ENCODE measurements around the gene CACNA1S. TPM values are rescaled to one million over a fixed set of nuclear protein-coding genes. Genes with fewer than 3 reads are reported as not detected.

Gene CACNA1S
- total RNA-seq = not detected

DNA sequence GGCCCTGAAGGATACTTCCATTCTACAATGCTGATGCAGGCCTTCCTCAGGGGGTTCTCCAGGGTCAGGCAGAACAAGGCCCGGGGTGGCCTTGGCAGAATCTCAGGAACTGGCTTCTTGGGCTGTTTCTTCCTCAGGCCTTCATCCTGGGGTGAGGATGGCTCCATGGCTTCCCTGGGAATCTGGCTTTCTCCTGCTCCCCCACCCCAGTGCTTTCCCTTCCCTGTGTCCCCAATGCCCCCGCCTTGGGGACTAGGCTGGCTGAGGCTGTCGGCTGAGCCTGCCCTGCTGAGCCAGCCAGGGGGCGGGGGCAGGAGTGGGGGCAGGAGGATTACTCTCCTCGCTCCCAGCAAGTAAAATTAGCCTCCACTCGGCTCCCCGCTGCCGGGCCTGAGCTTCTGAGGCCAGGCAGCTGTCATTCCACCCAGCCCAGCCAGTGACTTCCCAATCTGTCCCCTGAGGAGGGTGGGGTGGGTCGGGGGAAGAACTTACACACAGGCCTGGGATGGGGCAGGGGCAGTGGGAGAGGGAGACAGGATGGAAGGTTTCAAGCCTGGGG is at the start of gene CACNA1S:
TSS of gene CACNA1S (minus strand) at position 254 of the 559 bp plus-strand sequence. CDS start at position 167, 87 bp downstream.
- H3K4me1 Mint-ChIP-seq = peaks cover 4% of the 10 kb centered on the region
- peak within 1 kb of the TSS; percentile 46 for H3K27ac Mint-ChIP-seq
- ATAC-seq (replicated peaks) = no peak
- peak within 1 kb of the TSS; percentile 43 for H3K4me3 Mint-ChIP-seq
- H3K9me3 Mint-ChIP-seq = no peaks in the 10 kb centered on the region
- H3K27me3 Mint-ChIP-seq = no peaks in the 10 kb centered on the region
- H3K36me3 Mint-ChIP-seq (ENCODE audit: low read depth) = no peaks in the 10 kb centered on the region

DNA sequence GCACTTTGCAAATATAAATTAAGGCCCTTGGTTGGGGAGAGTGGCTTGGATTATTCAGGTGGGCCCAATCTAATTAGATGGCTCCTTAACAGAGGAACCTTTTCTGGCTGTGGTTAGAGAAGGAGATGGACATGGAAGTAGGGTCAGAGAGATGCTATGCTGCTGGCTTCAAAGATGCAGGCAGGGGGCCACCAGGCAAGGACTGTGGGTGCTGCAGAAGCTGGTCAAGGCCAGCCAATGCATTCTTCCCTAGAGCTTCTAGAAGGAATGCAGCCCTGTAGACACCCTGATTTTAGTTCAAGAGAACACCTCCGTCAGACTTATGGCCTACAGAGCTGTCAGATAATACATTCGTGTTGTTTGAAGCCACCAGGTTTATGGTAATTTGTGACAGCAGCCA is 45.7 kb upstream of the CACNA1S start:
- ATAC-seq (replicated peaks) = no peak
- Mint-ChIP-seq H3K4me3 (no peak overlapping the region), H3K36me3 (ENCODE audit: low read depth) (no peaks in the 10 kb centered on the region), H3K27me3 (peaks cover 25% of the 10 kb centered on the region), H3K4me1 (no peaks in the 10 kb centered on the region), H3K27ac (no peak overlapping the region), H3K9me3 (no peaks in the 10 kb centered on the region)

DNA sequence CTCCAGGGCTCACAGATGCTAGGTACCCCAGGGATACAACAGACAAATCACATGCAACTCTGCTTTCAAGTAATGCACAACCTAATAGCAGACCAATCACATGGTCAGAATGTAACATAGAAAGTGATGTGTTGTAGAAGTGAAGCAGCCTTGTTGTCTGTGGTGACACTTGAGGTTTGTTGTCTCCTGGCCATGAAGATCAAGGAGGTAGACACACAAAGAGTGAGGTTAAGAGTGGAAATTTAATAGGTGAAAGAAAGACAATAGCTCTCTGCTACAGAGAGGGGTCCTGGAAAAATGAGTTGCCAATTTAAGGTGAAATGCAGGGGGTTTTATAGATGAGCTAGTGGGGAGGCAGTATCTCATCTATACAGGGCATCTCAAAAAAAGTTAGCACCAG is 44.6 kb upstream of the CACNA1S start:
- H3K36me3 Mint-ChIP-seq (ENCODE audit: low read depth) = peaks cover 5% of the 10 kb centered on the region
- no peaks in the 10 kb centered on the region for H3K4me1 Mint-ChIP-seq
- H3K9me3 Mint-ChIP-seq = no peaks in the 10 kb centered on the region
- peaks cover 25% of the 10 kb centered on the region for H3K27me3 Mint-ChIP-seq
- ATAC-seq (replicated peaks) = no peak
- no peak overlapping the region for H3K4me3 Mint-ChIP-seq
- H3K27ac Mint-ChIP-seq = no peak overlapping the region

DNA sequence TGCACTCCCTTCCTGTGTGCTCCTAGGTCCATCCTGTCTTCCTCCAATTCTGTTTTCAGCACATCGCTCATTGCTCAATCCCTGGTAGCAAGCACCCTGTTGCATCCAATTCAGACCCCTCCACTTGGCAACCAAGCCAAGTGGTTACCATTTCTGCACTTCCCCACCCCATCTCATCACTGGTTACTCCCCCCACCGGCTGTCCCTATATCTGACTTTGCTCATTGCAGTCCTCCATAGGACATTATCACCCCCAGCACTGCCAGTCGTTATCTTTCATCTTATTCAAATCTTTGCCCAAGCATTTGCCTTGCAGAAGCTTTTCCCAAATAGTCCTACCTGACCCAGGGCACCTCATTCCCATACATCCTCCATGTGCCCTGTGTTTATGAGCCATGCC is 44.1 kb upstream of the CACNA1S start:
- peaks cover 10% of the 10 kb centered on the region for H3K36me3 Mint-ChIP-seq (ENCODE audit: low read depth)
- no peak overlapping the region for H3K4me3 Mint-ChIP-seq
- H3K27ac Mint-ChIP-seq = no peak overlapping the region
- no peaks in the 10 kb centered on the region for H3K9me3 Mint-ChIP-seq
- no peaks in the 10 kb centered on the region for H3K4me1 Mint-ChIP-seq
- no peak for ATAC-seq (replicated peaks)
- peaks cover 25% of the 10 kb centered on the region for H3K27me3 Mint-ChIP-seq

DNA sequence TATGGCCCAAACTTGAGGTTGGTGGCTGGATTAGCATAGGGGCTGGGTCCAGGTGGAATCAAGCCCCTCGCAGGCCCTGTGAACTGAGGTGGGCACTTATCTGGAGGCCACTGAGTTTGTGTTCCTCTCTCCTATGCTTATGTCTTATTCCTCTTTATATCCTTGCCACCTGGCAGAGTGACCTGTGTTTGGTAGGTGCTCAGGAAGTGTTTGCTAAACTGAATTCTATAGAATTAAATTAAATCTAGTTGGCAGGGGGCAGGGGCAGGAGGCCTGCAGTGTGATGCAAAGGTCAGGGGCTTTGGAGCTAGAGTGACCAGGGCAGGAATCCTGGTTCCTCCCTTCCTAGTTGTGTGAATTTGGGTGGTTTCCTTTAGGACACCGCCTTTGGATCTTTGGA is 43.1 kb upstream of the CACNA1S start:
- ATAC-seq (replicated peaks) = no peak
- Mint-ChIP-seq H3K27me3 (peaks cover 22% of the 10 kb centered on the region), H3K36me3 (ENCODE audit: low read depth) (peaks cover 20% of the 10 kb centered on the region), H3K4me1 (no peaks in the 10 kb centered on the region), H3K27ac (no peak overlapping the region), H3K9me3 (no peaks in the 10 kb centered on the region), H3K4me3 (no peak overlapping the region)

DNA sequence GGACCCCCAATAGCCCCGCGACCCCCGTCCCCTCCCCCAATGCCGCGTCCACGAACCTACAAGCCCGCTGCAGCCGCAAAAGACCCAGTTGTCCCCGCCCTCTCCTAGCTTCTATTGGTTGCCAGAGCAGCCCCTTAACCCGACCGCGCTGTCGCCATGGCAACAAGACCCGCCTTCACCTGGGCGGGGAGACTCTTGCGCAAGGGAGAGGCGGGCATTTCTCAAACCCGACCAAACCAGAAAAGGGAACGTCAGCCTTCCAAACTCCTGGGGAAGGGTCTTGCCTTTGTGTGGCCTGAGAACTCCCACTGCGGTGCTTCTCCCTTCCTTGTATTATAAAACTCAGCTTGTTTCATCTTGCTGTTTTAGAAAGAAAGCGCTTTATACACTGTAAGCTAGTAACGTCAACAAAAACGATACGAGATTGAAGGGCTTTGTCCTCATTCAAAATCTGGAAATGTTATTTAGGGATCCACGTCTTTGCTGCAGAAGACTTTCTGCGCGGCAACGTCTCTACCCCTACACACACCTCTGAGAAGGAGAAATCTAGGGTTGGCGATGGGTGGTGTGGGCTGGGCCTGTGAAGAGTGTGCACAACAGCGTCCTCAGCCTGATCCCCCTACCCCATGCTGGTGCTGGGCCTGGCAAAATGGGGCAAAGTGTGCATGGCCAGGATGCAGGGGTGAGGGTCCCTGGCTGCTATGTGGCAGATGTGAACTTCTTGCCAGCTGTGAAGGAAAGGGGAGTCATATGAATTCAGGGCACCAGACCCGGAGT is 42.4 kb upstream of the CACNA1S start, which contains the start of gene TMEM9:
TSS of gene TMEM9 (minus strand) at position 86 of the 777 bp plus-strand sequence. CDS start 551 bp downstream, outside the sequence.
- H3K27ac Mint-ChIP-seq = peak within 1 kb of the TSS; percentile 92

DNA sequence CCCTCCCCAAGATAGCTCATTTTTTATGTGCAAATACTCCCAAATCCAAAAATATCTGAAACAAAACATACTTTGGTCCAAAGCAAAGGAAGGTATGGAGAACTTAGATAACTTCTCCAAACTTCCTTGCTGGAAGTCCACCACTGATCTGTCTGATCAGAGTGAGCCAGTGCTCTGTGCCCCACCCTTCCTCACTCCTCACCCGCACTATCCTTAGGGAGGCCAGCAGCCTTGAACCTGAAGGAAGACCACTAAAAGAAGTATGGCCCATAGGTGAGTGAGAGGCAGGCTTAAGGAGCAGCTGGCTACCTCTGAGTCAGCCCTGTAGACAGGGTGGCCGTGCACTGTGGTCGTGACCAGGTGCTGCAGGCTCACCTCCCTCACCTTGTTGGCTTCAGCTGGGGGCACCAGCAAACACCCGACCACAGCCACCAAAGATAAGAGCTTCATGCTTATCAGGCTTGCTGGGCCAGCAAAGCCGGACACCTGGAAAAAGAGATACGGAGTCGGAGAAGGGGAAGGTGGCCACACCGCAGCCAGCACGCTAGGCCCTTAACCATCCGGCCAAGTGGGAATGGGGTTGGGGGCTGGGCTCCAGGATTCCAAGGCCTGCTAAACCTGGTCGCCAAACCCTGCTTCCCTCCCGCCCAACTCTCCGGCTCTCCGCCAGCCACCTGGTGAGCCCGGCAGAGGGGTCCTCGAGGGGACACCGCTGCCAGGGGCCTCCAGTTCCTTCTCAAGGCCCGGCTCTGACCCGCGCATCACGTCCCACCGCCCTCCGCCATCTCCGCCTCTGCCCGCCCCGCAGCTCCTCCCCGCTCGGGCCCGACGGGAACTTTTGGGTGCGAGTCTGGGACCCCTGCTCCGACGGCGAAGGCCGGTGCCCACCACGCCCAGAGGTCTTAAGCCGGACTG is 41.5 kb upstream of the CACNA1S start:
- Mint-ChIP-seq H3K4me1 (no peaks in the 10 kb centered on the region), H3K36me3 (ENCODE audit: low read depth) (peaks cover 35% of the 10 kb centered on the region), H3K9me3 (no peaks in the 10 kb centered on the region), H3K4me3 (peak overlapping the region; percentile 90), H3K27me3 (peaks cover 19% of the 10 kb centered on the region), H3K27ac (peak overlapping the region; percentile 92)
- peak; percentile 84 for ATAC-seq (replicated peaks)

More for the DNA sequence above, 42.4 kb upstream of the CACNA1S start, which contains the start of gene TMEM9:
- no peaks in the 10 kb centered on the region for H3K4me1 Mint-ChIP-seq
- H3K36me3 Mint-ChIP-seq (ENCODE audit: low read depth) = peaks cover 27% of the 10 kb centered on the region
- no peaks in the 10 kb centered on the region for H3K9me3 Mint-ChIP-seq
- H3K27me3 Mint-ChIP-seq = peaks cover 22% of the 10 kb centered on the region
- ATAC-seq (replicated peaks) = peak; percentile 98
- peak within 1 kb of the TSS; percentile 90 for H3K4me3 Mint-ChIP-seq

DNA sequence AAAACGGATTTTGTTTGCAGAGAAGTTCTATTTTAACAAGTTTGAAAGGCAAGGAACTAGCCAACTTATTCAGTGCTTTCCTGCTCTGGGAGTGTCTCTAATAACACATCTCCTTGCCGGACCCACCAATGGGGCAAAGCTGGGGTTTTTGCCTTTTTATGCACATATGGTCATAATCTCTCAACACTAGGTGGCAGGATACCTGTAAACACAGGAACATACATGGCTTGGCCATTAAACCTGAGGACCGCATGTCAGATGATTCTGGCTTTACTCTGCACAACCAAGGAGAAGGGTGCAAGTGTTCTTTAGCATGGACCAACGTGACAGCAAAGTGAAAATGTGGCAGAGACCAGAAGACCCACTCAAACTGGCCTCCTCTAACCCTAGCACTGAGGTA is 37.2 kb upstream of the CACNA1S start:
- H3K4me1 Mint-ChIP-seq = no peaks in the 10 kb centered on the region
- H3K4me3 Mint-ChIP-seq = no peak overlapping the region
- no peaks in the 10 kb centered on the region for H3K9me3 Mint-ChIP-seq
- ATAC-seq (replicated peaks) = no peak
- H3K27me3 Mint-ChIP-seq = no peaks in the 10 kb centered on the region
- peaks cover 72% of the 10 kb centered on the region for H3K36me3 Mint-ChIP-seq (ENCODE audit: low read depth)
- no peak overlapping the region for H3K27ac Mint-ChIP-seq

DNA sequence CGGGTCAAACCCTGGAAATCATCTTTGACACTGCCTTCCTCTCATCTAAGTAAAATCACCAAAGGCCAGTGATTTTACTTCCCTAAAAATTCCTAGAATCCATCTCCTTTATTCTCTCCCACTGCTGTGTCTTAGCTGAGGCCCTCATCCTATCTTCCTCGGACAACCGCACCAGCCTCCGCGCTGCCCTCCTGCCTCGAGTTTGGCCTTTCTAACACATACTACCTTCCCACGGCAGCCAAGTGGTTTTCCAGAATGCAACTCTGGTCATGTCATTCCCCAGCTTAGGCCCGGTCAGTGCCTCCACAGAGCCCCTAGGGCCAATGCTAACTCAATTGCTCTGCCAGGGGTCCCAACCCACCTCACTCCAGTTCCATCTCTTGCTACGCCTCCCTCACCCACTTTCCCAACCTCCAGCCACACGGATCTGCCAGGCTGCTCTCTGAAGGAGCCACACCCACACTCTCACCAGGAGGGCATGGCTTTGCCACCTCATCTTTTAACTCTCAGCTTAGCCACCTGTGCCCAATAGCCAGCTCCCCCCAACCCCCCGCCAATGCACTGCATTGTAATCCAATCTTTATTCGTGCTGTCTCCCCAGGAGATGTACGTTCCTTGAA is 35.3 kb upstream of the CACNA1S start:
- no peaks in the 10 kb centered on the region for H3K27me3 Mint-ChIP-seq
- H3K4me1 Mint-ChIP-seq = no peaks in the 10 kb centered on the region
- ATAC-seq (replicated peaks) = no peak
- H3K27ac Mint-ChIP-seq = no peak overlapping the region
- H3K36me3 Mint-ChIP-seq (ENCODE audit: low read depth) = peaks cover 87% of the 10 kb centered on the region
- H3K9me3 Mint-ChIP-seq = no peaks in the 10 kb centered on the region
- H3K4me3 Mint-ChIP-seq = no peak overlapping the region

DNA sequence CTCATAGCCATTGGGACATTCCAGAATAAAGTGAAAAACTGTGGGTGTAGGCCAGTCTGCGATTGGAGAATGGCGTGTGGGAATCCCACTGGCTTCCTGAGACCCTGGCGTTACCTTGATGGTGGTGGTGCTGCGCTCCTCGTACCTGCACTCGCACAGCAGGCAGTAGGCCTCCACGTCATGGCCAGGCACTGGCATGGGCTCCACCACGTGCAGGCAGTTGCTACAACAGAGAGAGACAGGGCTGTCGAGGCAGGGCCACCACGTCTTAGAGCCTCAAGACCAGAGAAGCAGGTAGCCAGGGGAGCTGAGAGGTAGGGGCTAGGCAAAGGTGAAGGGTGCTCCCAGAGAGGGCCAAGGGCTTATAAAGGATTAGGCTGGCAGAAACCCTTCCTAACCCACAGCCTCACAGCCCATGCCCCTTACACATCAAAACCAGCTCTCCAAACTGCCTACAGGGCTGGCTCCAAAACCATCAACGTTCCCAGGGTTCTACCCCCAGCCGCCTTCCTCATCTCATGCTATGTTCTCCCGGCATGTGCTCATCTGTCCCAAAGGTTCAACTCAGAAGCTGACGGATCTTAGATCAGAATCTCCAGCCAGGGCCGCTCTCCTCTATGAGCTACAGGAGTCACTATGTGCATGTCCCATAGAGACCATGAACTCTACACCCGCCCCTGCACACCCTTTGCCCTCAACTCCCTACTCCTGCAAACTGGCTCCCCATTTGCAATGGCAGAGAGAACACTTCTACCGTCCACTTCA is 34.6 kb upstream of the CACNA1S start:
- Mint-ChIP-seq H3K36me3 (ENCODE audit: low read depth) (peaks cover 82% of the 10 kb centered on the region), H3K9me3 (no peaks in the 10 kb centered on the region), H3K27me3 (no peaks in the 10 kb centered on the region), H3K4me1 (no peaks in the 10 kb centered on the region), H3K4me3 (no peak overlapping the region), H3K27ac (no peak overlapping the region)
- no peak for ATAC-seq (replicated peaks)

DNA sequence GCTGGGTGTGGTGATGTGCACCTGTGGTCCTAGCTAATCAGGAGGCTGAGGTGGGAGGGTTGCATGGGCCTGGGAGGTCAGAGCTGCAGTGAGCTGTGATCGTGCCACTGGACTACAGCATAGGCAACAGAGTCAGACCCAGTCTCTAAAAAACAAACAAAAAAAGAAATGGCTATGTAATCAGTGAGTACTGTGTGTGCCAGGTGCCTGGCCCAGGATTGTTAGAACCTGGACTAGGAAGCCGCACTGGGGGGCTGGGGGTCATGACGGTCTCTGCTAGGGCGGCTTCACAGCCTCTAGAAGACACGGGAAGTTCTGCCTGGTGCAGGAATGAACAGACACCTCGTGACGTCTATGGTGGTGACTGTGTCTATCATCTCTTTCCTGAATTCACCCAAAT is 33.6 kb upstream of the CACNA1S start:
- Mint-ChIP-seq H3K27ac (no peak overlapping the region), H3K4me3 (no peak overlapping the region), H3K27me3 (no peaks in the 10 kb centered on the region), H3K4me1 (no peaks in the 10 kb centered on the region), H3K36me3 (ENCODE audit: low read depth) (peaks cover 72% of the 10 kb centered on the region), H3K9me3 (no peaks in the 10 kb centered on the region)
- ATAC-seq (replicated peaks) = no peak

DNA sequence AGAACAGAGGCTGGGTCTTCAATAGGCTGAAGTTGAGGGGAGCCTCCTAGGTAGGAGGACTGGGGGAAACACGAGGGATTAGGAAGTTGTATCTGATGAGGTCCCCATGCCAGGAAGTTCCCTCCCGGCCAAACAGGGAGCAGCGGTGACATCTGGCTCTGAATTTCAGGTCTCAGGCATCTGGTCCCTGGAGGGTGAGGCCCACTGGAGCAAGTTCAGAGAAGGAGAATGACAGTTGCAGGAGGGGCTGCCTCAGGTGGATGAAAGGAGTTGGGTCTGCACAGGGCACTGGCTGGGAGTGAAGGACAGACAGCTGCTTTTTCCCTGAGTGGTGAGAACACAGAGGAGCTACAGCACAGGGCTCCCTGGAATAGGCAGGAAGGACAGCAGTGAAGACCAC is 32.9 kb upstream of the CACNA1S start:
- Mint-ChIP-seq H3K9me3 (no peaks in the 10 kb centered on the region), H3K36me3 (ENCODE audit: low read depth) (peaks cover 65% of the 10 kb centered on the region), H3K4me1 (no peaks in the 10 kb centered on the region), H3K27me3 (no peaks in the 10 kb centered on the region), H3K4me3 (no peak overlapping the region), H3K27ac (no peak overlapping the region)
- ATAC-seq (replicated peaks) = no peak

DNA sequence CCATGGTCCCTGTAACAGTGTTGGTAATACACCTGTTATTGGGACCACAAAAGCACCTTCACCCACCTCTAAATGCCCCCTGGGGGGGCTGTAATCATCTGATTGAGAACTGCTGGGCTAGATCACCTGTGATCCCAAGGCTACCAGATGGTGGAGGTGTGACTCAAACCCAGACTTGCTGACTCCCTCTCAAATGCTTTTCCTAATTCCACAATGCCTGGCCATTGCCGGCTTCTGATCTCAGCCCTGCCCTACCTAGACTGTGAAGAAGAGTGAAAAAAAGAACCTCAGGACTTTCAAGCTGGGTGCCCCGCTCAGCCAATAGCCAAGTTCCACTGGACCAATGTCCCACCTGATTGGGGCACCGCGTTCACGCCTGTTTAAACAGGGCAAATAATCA is 32.5 kb upstream of the CACNA1S start:
- ATAC-seq (replicated peaks) = no peak
- H3K27ac Mint-ChIP-seq = no peak overlapping the region
- H3K4me3 Mint-ChIP-seq = no peak overlapping the region
- H3K9me3 Mint-ChIP-seq = no peaks in the 10 kb centered on the region
- no peaks in the 10 kb centered on the region for H3K27me3 Mint-ChIP-seq
- no peaks in the 10 kb centered on the region for H3K4me1 Mint-ChIP-seq
- H3K36me3 Mint-ChIP-seq (ENCODE audit: low read depth) = peaks cover 61% of the 10 kb centered on the region
